ENCODE data around the gene PBX3. TPM values are rescaled to one million over a fixed set of nuclear protein-coding genes. Genes with fewer than 3 reads are reported as not detected.

PBX3 gene
- polyA plus RNA-seq, 1 donor (not counting 4 experiments of a cell fraction or from before 2014, with no cell fraction given), result 26.3 TPM

GRCh38 chr9:125785248-125785751 lies 38.1 kb downstream of the PBX3 start:
- FAIRE-seq, result no peak
- Histone ChIP-seq H3K79me2 (ENCODE audit: control insufficient read depth, insufficient read depth, low read length) (peaks cover 37% of the 10 kb centered on the region), H3K9ac (ENCODE audit: control insufficient read depth, extremely low read depth, insufficient read depth, low read length) (no peak overlapping the region), H4K20me1 (ENCODE audit: control insufficient read depth, extremely low read depth, insufficient read depth, low read length) (no peaks in the 10 kb centered on the region), H2AFZ (ENCODE audit: control insufficient read depth, low read length) (no peak overlapping the region), H3K36me3 (ENCODE audit: control insufficient read depth in 2 of 2, extremely low read depth in 1 of 2, insufficient read depth in 2 of 2, low read length in 2 of 2) (no peaks in the 10 kb centered on the region), H3K4me3 (ENCODE audit: control insufficient read depth in 2 of 3, extremely low read depth in 1 of 3, insufficient read depth in 2 of 3, low read depth in 1 of 3, low read length in 3 of 3) (no peak overlapping the region), H3K27ac (ENCODE audit: control insufficient read depth, insufficient read depth, low read length) (no peak overlapping the region), H3K4me2 (ENCODE audit: control insufficient read depth, extremely low read depth, insufficient read depth, low read depth, low read length) (no peak overlapping the region), H3K9me3 (ENCODE audit: control insufficient read depth, low read depth, low read length) (no peaks in the 10 kb centered on the region), H3K4me1 (ENCODE audit: control insufficient read depth, extremely low read depth, insufficient read depth, low read length) (no peaks in the 10 kb centered on the region), H3K27me3 (ENCODE audit: control insufficient read depth, extremely low read depth, insufficient read depth, low read length) (no peaks in the 10 kb centered on the region), H3K9me1 (ENCODE audit: control insufficient read depth, extremely low read depth, insufficient read depth, low read length) (no peaks in the 10 kb centered on the region)
- no peak for TF ChIP-seq EZH2 (IDR thresholded peaks at IDR 0.05; ENCODE audit: low read length)
- TF ChIP-seq, protein P1, sequence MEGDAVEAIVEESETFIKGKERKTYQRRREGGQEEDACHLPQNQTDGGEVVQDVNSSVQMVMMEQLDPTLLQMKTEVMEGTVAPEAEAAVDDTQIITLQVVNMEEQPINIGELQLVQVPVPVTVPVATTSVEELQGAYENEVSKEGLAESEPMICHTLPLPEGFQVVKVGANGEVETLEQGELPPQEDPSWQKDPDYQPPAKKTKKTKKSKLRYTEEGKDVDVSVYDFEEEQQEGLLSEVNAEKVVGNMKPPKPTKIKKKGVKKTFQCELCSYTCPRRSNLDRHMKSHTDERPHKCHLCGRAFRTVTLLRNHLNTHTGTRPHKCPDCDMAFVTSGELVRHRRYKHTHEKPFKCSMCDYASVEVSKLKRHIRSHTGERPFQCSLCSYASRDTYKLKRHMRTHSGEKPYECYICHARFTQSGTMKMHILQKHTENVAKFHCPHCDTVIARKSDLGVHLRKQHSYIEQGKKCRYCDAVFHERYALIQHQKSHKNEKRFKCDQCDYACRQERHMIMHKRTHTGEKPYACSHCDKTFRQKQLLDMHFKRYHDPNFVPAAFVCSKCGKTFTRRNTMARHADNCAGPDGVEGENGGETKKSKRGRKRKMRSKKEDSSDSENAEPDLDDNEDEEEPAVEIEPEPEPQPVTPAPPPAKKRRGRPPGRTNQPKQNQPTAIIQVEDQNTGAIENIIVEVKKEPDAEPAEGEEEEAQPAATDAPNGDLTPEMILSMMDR (optimal IDR thresholded peaks at IDR 0.05 in 1 of 3, IDR thresholded peaks at IDR 0.05 in 1 of 3, conservative IDR thresholded peaks at IDR 0.05 in 1 of 3; ENCODE audit: extremely low read depth in 1 of 3, insufficient read depth in 2 of 3, low read length in 3 of 3), result no peak
- dilution Hi-C loops (cut with MboI; ENCODE audit: extremely low pct_ligation_motif_present, low sequenced_read_pairs), result no loop called here
- DNase-seq (ENCODE audit: low read depth, low spot score), result no peak

GRCh38 chr9:125787715-125788114 lies 40.5 kb downstream of the PBX3 start:
- H3K4me1 ChIP-seq (ENCODE audit: control insufficient read depth, extremely low read depth, insufficient read depth, low read length), result no peaks in the 10 kb centered on the region
- H3K9me1 ChIP-seq (ENCODE audit: control insufficient read depth, extremely low read depth, insufficient read depth, low read length), result no peaks in the 10 kb centered on the region
- FAIRE-seq, result no peak
- no peak overlapping the region for H2AFZ ChIP-seq (ENCODE audit: control insufficient read depth, low read length)
- dilution Hi-C loops (cut with MboI; ENCODE audit: extremely low pct_ligation_motif_present, low sequenced_read_pairs), result no loop called here
- no peak overlapping the region for H3K27ac ChIP-seq (ENCODE audit: control insufficient read depth, insufficient read depth, low read length)
- no peaks in the 10 kb centered on the region for H4K20me1 ChIP-seq (ENCODE audit: control insufficient read depth, extremely low read depth, insufficient read depth, low read length)
- peaks cover 33% of the 10 kb centered on the region for H3K79me2 ChIP-seq (ENCODE audit: control insufficient read depth, insufficient read depth, low read length)
- H3K4me2 ChIP-seq (ENCODE audit: control insufficient read depth, extremely low read depth, insufficient read depth, low read depth, low read length), result no peak overlapping the region
- TF ChIP-seq EZH2 (IDR thresholded peaks at IDR 0.05; ENCODE audit: low read length), result no peak
- TF ChIP-seq, protein P1 (optimal IDR thresholded peaks at IDR 0.05 in 1 of 3, IDR thresholded peaks at IDR 0.05 in 1 of 3, conservative IDR thresholded peaks at IDR 0.05 in 1 of 3; ENCODE audit: extremely low read depth in 1 of 3, insufficient read depth in 2 of 3, low read length in 3 of 3), result no peak
- H3K36me3 ChIP-seq (ENCODE audit: control insufficient read depth in 2 of 2, extremely low read depth in 1 of 2, insufficient read depth in 2 of 2, low read length in 2 of 2), result no peaks in the 10 kb centered on the region
- no peaks in the 10 kb centered on the region for H3K27me3 ChIP-seq (ENCODE audit: control insufficient read depth, extremely low read depth, insufficient read depth, low read length)
- DNase-seq (ENCODE audit: low read depth, low spot score), result no peak
- H3K9ac ChIP-seq (ENCODE audit: control insufficient read depth, extremely low read depth, insufficient read depth, low read length), result no peak overlapping the region
- no peaks in the 10 kb centered on the region for H3K9me3 ChIP-seq (ENCODE audit: control insufficient read depth, low read depth, low read length)
- H3K4me3 ChIP-seq (ENCODE audit: control insufficient read depth in 2 of 3, extremely low read depth in 1 of 3, insufficient read depth in 2 of 3, low read depth in 1 of 3, low read length in 3 of 3), result no peak overlapping the region
